HG03571 (cell line): ENCODE data around the gene LONRF3.

Experiments
- ATAC-seq: cut with Tn5 transposase; IDR thresholded peaks from one replicate; pipeline ENCODE4 v1.9.1; 2021; ENCODE audit not compliant: unreplicated experiment

Gene LONRF3

GRCh38 chrX:119030990-119031389 is 56.6 kb downstream of the LONRF3 start:
- ATAC-seq: no peak

DNA sequence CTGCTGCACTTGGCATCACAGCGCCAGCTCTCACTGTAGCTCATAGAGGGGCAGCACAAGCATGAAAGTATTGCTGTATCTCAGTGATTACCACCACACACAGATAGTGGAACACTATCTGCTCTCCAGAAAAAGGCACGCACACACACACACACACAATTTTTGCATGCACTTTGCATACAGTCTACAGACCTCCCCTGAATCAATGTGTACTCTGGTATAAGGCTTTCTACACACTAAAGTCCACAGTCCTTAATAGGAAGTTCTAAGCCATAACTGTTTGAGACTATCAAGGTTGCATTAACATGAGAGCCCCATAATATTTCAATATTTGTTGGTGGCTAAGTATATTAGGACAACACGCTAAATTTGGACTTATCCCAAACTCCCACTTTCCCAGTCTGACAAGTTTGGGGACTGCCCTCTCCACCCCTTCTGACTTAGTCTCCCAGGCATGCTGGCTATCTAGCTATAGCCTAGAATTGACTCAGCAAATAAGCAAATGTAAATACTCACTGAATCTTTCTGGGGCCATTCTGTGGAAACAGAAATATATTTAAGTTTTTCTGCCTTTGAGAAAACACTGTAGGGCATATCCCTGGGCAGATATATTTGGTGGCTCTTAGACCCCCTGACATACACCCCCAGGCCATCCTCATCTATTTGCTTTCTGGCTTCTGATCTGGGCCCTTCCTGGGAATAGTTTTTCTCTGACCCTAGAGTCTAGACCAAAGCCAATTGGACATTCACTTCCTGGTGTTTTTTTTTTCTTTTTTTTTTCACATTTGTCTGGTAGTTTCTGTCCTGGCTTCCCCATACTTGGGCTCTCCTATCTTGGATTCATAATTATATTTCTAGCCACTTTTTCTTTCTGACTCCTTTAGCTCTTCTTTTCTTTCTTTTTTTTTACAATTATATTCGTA is 62.0 kb downstream of the LONRF3 start:
- no peak for ATAC-seq

DNA sequence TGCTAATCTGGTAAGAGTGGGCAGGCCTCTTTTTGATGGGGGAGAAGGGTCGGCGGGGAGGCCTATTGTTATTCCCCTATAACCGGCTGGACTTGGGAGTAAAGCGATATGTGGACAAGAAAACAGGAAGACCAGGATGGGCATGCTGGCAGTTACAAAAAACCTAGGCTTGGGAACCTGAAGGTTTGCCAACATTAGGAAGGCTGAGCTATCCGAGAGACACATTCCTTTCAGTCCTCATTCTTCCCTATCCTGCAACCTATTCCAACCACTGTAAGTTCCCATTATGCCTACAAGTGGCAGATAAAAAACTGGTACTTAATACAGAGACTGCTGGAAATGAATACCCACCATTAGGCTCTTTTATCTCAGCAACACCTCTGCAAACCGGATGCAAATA is 66.0 kb downstream of the LONRF3 start:
- no peak for ATAC-seq

DNA sequence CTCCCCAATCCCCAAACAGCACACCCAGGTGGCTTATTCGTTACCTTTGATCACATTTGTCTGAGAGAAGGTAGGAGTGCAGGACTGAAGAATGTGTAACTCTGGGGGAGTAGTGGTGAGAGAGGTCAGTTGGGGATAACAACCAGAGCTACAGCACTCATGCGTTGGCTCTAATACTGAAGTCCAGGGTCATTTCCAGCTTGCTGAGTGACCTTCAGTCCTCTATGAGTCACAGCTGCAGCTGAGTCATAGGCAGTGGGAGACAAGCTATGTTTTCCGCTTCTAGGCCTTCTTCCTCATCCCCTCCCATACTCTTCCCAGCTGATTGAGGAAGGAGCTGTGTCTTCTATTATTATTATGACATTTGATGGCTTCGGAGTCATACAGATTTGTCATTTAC is 66.8 kb downstream of the LONRF3 start:
- no peak for ATAC-seq

- ATAC-seq: no peak
Observed at GRCh38 chrX:119042040-119042439, 67.6 kb downstream of the LONRF3 start.

GRCh38 chrX:119042996-119043395 is 68.6 kb downstream of the LONRF3 start:
- no peak for ATAC-seq

GRCh38 chrX:119045884-119046283 is 71.5 kb downstream of the LONRF3 start:
- no peak for ATAC-seq

DNA sequence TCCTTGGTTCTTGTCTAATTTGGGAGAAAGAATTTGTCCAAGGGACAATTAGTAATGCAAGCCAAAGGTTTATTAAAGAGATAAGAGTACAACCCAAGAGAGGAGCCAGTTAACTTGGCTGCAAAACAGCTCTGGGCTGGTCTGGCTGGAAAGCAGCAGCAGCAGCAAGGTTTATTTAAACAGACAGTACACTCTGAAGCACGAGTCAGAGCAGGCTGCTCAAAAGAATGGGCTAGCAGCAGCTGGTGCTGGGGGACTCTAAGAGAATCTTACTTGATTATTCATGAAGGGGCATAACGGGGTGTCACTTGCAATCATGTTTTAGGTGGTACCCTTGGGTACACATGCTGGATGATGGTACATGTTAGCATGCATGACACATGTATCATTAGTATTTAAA is 81.3 kb downstream of the LONRF3 start:
- no peak for ATAC-seq

DNA sequence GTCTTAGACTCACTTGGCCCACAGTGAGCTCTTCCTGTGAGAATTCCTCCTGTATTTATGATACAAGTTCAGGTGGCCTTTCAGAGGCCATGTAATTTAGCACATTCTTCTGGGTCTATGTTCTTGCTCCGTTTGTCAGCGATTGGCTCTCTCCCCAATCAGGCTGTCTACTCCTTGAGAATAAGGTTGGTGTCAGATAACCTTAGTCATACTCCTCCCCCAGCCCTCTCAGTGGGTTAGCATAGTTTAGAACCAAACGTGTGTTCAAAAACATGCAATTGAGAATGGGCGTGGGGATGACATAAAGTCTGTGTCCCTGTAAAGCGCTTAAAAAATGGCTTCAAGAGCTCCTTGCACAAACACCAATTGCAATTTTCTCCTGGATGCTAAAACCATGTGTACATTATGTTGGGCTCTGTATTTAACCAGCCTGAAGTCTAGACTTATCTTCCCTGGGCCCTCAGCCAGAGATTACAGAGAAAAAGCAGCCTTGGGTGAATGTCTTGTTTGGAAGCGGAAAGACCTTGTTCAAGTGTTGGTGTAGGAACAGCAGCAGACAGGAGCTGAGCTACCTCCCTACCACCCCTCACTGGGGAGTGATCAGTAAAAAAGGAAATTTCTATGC is 88.4 kb downstream of the LONRF3 start:
- ATAC-seq: no peak

GRCh38 chrX:119063428-119063827 is 89.0 kb downstream of the LONRF3 start:
- ATAC-seq: no peak

GRCh38 chrX:119067023-119067739 is 92.8 kb downstream of the LONRF3 start:
- ATAC-seq: no peak
